Panc1 (cell line): Measurements from ENCODE around the gene ZNF76. TPM values are rescaled to one million over a fixed set of nuclear protein-coding genes. Genes with fewer than 3 reads are reported as not detected.
"Not testable (repeated sequence)": the region's sequence is repeated elsewhere in the genome, so short reads cannot be mapped to it uniquely, and the experiment has no call there.

ENCODE experiments used
- ATAC-seq: fragments of 200-7000 bp; cut with Tn5 transposase; 2 replicates; pipeline ENCODE4 v1.9.1; 2020; ENCODE audit warnings: mild to moderate bottlenecking, moderate library complexity
- BruUV-seq: library from RNA; stranded (reverse); fragments of 400-500 nt; replicated peaks from 2 replicates; lab custom pipeline; 2021; lab: Mats Ljungman, UMichigan
- CTCF ChIA-PET: fragments of 300-600 bp; sonication (Branson Sonifier 250); formaldehyde crosslinking; loops from one replicate; lab custom pipeline; 2022; ENCODE audit warnings: antibody characterized with exemption; lab: Charles Lee
- POLR2A ChIA-PET: fragments of 300-600 bp; sonication (Branson Sonifier 250); formaldehyde crosslinking; loops from one replicate; lab custom pipeline; 2022; ENCODE audit warnings: antibody characterized with exemption; lab: Charles Lee
- DNase-seq: peaks from one replicate; pipeline ENCODE4 v3.0.0-alpha.2; 2010; ENCODE audit warnings: low read depth, low spot score
- H3K27ac ChIP-seq: 2 replicates; pipeline ENCODE4 v1.5.1; 2011; ENCODE audit warnings: mild to moderate bottlenecking, low read length, inconsistent platforms
- H3K27me3 ChIP-seq: fragments of 200-500 bp; sonication (Bioruptor generic); 2 replicates; pipeline ENCODE4 v1.6.0; 2014; ENCODE audit warnings: low read length, inconsistent platforms; ENCODE audit not compliant: control insufficient read depth, insufficient read depth
- H3K36me3 ChIP-seq: fragments of 200-500 bp; sonication (Bioruptor generic); 2 replicates; pipeline ENCODE4 v1.5.1; 2014; ENCODE audit warnings: inconsistent platforms, mild to moderate bottlenecking, low read length, moderate library complexity; ENCODE audit not compliant: control insufficient read depth, insufficient read depth
- H3K4me1 ChIP-seq: 2 replicates; pipeline ENCODE4 v1.5.1; 2011; ENCODE audit warnings: inconsistent platforms, mild to moderate bottlenecking, low read length, moderate library complexity; ENCODE audit not compliant: control insufficient read depth, insufficient read depth
- H3K4me3 ChIP-seq, 2 experiments: 2 replicates each; pipeline ENCODE4 v1.5.1; 2011 to 2012; ENCODE audit warnings: low read depth in 2 of 2, low read length in 2 of 2, mild to moderate bottlenecking in 2 of 2, inconsistent platforms in 1 of 2, moderate library complexity in 1 of 2
- H3K9me3 ChIP-seq: fragments of 200-500 bp; sonication (Bioruptor generic); 2 replicates; pipeline ENCODE4 v1.5.1; 2014; ENCODE audit warnings: low read depth, mild to moderate bottlenecking, inconsistent platforms, low read length, moderate library complexity; ENCODE audit not compliant: control insufficient read depth, insufficient read depth
- CTCF ChIP-seq: fragments of 450-650 bp; IDR thresholded peaks from 2 replicates; pipeline ENCODE4 v1.5.1; 2017; ENCODE audit warnings: mild to moderate bottlenecking
- POLR2AphosphoS5 ChIP-seq: IDR thresholded peaks from 2 replicates; pipeline ENCODE4 v1.6.1; 2012; ENCODE audit warnings: mild to moderate bottlenecking, low read depth, low read length, moderate library complexity
- REST ChIP-seq, 2 experiments: IDR thresholded peaks; 2 replicates each; pipeline ENCODE4 v1.6.1; 2011 to 2012; ENCODE audit warnings: low read depth in 2 of 2, control low read depth in 1 of 2, low read length in 1 of 2, mild to moderate bottlenecking in 1 of 2, moderate library complexity in 1 of 2; ENCODE audit not compliant: insufficient read depth in 1 of 2
- SIN3A ChIP-seq: IDR thresholded peaks from 2 replicates; pipeline ENCODE4 v1.6.1; 2012; ENCODE audit warnings: low read depth, mild to moderate bottlenecking, low read length, moderate library complexity, borderline replicate concordance; ENCODE audit not compliant: insufficient read depth
- TCF7L2 ChIP-seq: IDR thresholded peaks from 2 replicates; pipeline ENCODE4 v1.6.1; 2011; ENCODE audit warnings: mild to moderate bottlenecking, low read depth, low read length, inconsistent platforms
- in situ Hi-C: cut with HindIII; loops from 2 replicates; pipeline ENCODE4 v1.10.0; 2016; ENCODE audit warnings: low sequenced_read_pairs, low pct_unique_long_range_greater_than_20kb
- intact Hi-C: fragments of 100-400 bp; cut with micrococcal nuclease; formaldehyde crosslinking; loops from one replicate; pipeline ENCODE4 v1.10.0; 2022; ENCODE audit not compliant: unreplicated experiment
- total RNA-seq: library from RNA; stranded (reverse); gene quantifications from one replicate; pipeline ENCODE4 v1.2.1, GENCODE V29; 2021; ENCODE audit not compliant: unreplicated experiment

Gene ZNF76
- total RNA-seq, 1 experiment from 2014 or later: 41.5 TPM

GRCh38 chr6:35305117-35305516 is 45.6 kb downstream of the ZNF76 start:
- Histone ChIP-seq H3K9me3 (no peaks in the 10 kb centered on the region), H3K27me3 (no peaks in the 10 kb centered on the region), H3K4me1 (no peaks in the 10 kb centered on the region), H3K27ac (no peak overlapping the region), H3K36me3 (no peaks in the 10 kb centered on the region), H3K4me3 (no peak overlapping the region)
- TF ChIP-seq SIN3A (no peak), REST (IDR thresholded peaks at IDR 0.05; ENCODE audit: insufficient read depth in 1 of 2, low read depth in 2 of 2, low read length in 1 of 2) (no peak), POLR2AphosphoS5 (no peak), CTCF (no peak), TCF7L2 (no peak)
- no TSS peak for BruUV-seq
- in situ Hi-C loops (no loop called here), intact Hi-C loops (no loop called here)
- ATAC-seq: no peak
- ChIA-PET POLR2A (no interaction called here), CTCF (interaction anchor here (0.7 kb wide), 3 partner anchors 10 to 434 kb away, joined by 5 to 6 read pairs (median 6); no protein-coding TSS in a partner anchor)
- DNase-seq: no peak

- H3K4me1 ChIP-seq, intact Hi-C loops, BruUV-seq, POLR2A ChIA-PET, H3K4me3 ChIP-seq, H3K9me3 ChIP-seq, DNase-seq, ATAC-seq, in situ Hi-C loops, CTCF ChIA-PET, H3K27me3 ChIP-seq, H3K36me3 ChIP-seq, H3K27ac ChIP-seq: not testable (repeated sequence)
These were observed 47.6 kb downstream of the ZNF76 start for GRCh38 chr6:35307138-35307537.

GRCh38 chr6:35308543-35308942 is 49.0 kb downstream of the ZNF76 start:
- POLR2A ChIA-PET, H3K36me3 ChIP-seq, H3K4me1 ChIP-seq, ATAC-seq, CTCF ChIA-PET, H3K4me3 ChIP-seq, BruUV-seq, H3K27ac ChIP-seq, DNase-seq, in situ Hi-C loops, H3K9me3 ChIP-seq, intact Hi-C loops, H3K27me3 ChIP-seq: not testable (repeated sequence)
